Activated CD8-positive, alpha-beta T cell treated with anti-CD3 and anti-CD28 coated beads, Interleukin-2, amount 10 ng/mL, durations not matched to agents 7 days and 5 days (primary cell): ENCODE measurements around the gene FIP1L1. TPM values are rescaled to one million over a fixed set of nuclear protein-coding genes. Genes with fewer than 3 reads are reported as not detected.

Experiments
- ATAC-seq: fragments of 150-1000 bp; cut with Tn5 transposase; one replicate; pipeline ENCODE4 v1.10.0; 2021; ENCODE audit warnings: moderate library complexity
- CTCF ChIA-PET: fragments of 350-600 bp; sonication (Branson Sonifier 250); formaldehyde crosslinking; loops from one replicate; lab custom pipeline; 2021; ENCODE audit warnings: antibody characterized with exemption; lab: Charles Lee
- POLR2A ChIA-PET: fragments of 350-600 bp; sonication (Branson Sonifier 250); formaldehyde crosslinking; loops from one replicate; lab custom pipeline; 2021; ENCODE audit warnings: antibody characterized with exemption; lab: Charles Lee
- DNase-seq: peaks from one replicate; pipeline ENCODE4 v3.0.0-alpha.2; 2020
- H3K27ac Mint-ChIP-seq: one replicate; pipeline ENCODE4 v1.8.0; 2021; ENCODE audit warnings: mild to moderate bottlenecking, mixed read lengths
- H3K27me3 Mint-ChIP-seq: one replicate; pipeline ENCODE4 v1.8.0; 2021; ENCODE audit warnings: low read depth, mixed read lengths
- H3K36me3 Mint-ChIP-seq: one replicate; pipeline ENCODE4 v1.8.0; 2021; ENCODE audit warnings: low read depth, mixed read lengths
- H3K4me1 Mint-ChIP-seq: one replicate; pipeline ENCODE4 v1.8.0; 2021; ENCODE audit warnings: low read depth, mixed read lengths
- H3K4me3 Mint-ChIP-seq: one replicate; pipeline ENCODE4 v1.8.0; 2021; ENCODE audit warnings: mild to moderate bottlenecking, mixed read lengths
- H3K9me3 Mint-ChIP-seq: one replicate; pipeline ENCODE4 v1.8.0; 2022; ENCODE audit warnings: mixed read lengths; ENCODE audit not compliant: insufficient read depth
- total RNA-seq, 2 experiments: library from RNA; stranded (reverse); gene quantifications; one replicate each; pipeline ENCODE4 v1.2.3, GENCODE V29; 2021

The FIP1L1 gene
- total RNA-seq, 2 experiments from 2014 or later, result 70.9 to 72.9 TPM

DNA sequence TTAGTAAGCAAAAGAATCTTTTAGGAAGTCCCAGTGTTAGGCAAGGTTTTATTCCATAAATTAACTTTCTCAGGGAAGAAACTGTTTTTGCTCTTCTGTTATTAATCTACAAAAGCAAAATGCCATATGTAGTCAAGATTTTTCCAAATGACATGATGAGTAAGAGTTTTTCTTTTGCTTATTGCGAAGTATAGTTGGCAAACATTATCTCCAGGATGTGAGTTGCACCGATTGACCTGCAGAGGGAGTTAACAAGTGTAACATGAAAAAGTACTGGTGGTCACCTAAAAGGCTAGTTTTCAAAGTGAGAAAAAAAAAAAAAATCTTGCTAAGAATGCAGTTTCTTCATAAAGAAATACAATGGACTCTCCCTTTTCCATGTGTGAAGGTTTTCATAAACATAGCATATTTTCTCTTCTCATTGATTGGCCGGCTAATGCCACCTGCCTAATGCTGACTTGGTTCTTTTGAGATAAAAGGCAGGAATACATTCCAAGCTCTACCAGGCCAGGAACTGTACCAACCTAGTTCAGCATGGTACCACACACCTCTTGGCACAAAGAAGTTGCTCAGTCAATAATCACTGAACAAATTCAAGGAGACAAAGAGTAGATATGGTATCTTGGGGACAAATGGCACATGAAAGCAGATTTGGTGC, 113.7 kb downstream of the FIP1L1 start:
- Mint-ChIP-seq H3K9me3 (no peaks in the 10 kb centered on the region), H3K4me3 (no peak overlapping the region), H3K36me3 (no peaks in the 10 kb centered on the region), H3K27ac (no peak overlapping the region), H3K4me1 (no peaks in the 10 kb centered on the region), H3K27me3 (peaks cover 16% of the 10 kb centered on the region)
- ATAC-seq (no peak), DNase-seq (no peak)
- ChIA-PET POLR2A (no interaction called here), CTCF (interaction anchor here (0.6 to 1.5 kb wide), 2 partner anchors 462 to 743 kb away, joined by 7 to 8 read pairs; no protein-coding TSS in a partner anchor)

DNA sequence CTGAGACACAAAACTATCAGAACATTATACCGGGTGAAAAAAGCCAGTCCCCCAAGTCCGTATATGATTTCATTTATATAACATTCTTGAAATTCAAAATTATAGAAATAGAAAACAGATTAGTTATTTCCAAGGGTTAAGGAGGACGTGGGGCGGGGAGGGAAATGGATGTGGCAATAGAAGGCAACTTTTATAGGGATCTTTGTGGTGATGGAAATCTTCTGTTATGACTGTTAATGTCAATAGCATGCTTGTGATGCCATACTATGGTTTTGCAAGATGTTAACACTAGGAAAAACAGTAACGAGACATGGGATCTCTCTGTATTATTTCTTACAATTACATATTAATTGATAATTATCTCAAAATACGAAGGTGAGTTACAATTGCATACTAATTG, 117.4 kb downstream of the FIP1L1 start:
- POLR2A ChIA-PET, result no interaction called here
- no peaks in the 10 kb centered on the region for H3K9me3 Mint-ChIP-seq
- H3K27ac Mint-ChIP-seq, result no peak overlapping the region
- ATAC-seq (no peak), DNase-seq (no peak)
- no peak overlapping the region for H3K4me3 Mint-ChIP-seq
- H3K27me3 Mint-ChIP-seq, result peaks cover 2% of the 10 kb centered on the region
- CTCF ChIA-PET, result no interaction called here
- H3K4me1 Mint-ChIP-seq, result no peaks in the 10 kb centered on the region
- no peaks in the 10 kb centered on the region for H3K36me3 Mint-ChIP-seq

DNA sequence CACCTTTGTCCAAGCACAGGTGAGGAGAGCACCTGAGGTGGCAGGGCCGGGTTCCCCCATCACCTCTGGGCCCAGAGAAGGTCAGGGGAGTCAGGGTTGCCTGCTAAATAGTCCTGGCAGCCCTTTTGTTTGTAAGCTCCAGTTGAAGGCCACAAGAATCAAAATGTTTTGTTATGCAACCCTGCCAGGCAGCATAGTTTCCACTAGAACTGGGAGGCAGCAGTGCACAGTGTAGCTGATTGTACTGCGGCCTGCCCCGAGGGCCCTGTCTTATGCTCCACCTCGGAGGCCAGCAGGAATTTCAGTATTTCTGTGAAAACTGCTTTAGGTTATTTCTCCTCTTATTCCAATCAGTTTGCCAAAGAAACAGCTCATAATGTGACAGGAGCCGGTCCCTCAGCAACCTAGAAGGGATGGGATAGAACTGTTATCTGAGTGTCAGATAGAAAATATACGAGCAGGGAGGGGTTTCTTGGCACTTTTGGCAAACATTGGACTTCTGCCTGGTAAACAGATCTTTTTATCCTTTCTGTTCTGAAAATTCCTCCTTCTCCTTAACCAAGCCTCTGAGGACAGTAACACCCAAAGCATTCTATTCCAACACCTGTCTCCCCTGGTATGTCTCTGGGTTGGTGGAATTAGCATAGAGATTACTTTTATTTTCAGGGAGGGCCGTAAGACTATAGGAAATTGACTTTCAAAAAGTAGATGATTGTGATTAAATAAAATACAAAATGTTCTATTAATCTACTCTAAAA, 120.2 kb downstream of the FIP1L1 start:
- CTCF ChIA-PET, result no interaction called here
- Mint-ChIP-seq H3K9me3 (no peaks in the 10 kb centered on the region), H3K36me3 (no peaks in the 10 kb centered on the region), H3K4me1 (no peaks in the 10 kb centered on the region), H3K27ac (no peak overlapping the region), H3K27me3 (peaks cover 3% of the 10 kb centered on the region), H3K4me3 (no peak overlapping the region)
- no peak for DNase-seq
- no peak for ATAC-seq
- POLR2A ChIA-PET, result no interaction called here

DNA sequence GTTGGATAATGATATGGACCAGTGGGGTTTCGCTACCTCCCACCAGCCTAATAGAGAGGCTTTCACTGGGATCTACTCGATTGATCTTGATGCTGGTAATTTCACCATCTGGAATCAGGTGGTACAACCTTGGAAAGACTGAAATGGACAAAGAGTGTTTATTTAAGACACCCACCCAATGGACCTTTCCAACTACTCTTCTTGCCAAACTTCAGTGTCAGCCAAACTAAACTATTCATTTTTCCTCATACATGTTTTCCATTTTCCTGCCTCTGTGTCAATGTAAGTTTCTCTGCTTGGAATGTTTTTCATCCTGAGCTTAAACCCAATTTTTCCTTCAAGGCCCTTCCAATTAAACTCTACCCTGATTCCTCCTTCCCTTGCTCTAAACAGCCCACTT, 121.3 kb downstream of the FIP1L1 start:
- CTCF ChIA-PET, result no interaction called here
- Mint-ChIP-seq H3K9me3 (no peaks in the 10 kb centered on the region), H3K36me3 (no peaks in the 10 kb centered on the region), H3K4me1 (no peaks in the 10 kb centered on the region), H3K27ac (no peak overlapping the region), H3K4me3 (no peak overlapping the region), H3K27me3 (peaks cover 5% of the 10 kb centered on the region)
- DNase-seq, result no peak
- no peak for ATAC-seq
- POLR2A ChIA-PET, result no interaction called here

DNA sequence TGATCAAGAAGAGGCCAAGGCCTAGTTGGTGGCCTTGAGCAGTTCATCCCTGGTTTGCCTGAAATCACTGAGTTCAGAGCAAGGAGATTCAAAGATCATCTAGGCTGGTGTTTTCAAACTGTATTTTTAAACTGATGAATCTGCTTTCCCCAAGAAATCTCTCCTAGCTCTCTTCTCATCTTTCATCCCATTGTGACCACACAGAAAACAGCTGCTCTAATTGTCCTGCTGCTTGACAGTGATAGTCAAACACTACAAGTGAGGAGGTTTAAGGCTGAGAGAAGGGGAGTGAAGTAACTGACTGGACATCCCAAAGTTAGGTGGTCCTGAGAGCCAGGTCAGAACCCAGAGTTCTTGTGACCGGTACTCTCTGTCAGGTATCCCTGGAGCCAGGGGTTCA, 122.3 kb downstream of the FIP1L1 start:
- POLR2A ChIA-PET, result no interaction called here
- Mint-ChIP-seq H3K4me3 (no peak overlapping the region), H3K9me3 (no peaks in the 10 kb centered on the region), H3K27ac (no peak overlapping the region), H3K36me3 (no peaks in the 10 kb centered on the region), H3K4me1 (no peaks in the 10 kb centered on the region), H3K27me3 (peaks cover 5% of the 10 kb centered on the region)
- CTCF ChIA-PET, result no interaction called here
- ATAC-seq (no peak), DNase-seq (no peak)

DNA sequence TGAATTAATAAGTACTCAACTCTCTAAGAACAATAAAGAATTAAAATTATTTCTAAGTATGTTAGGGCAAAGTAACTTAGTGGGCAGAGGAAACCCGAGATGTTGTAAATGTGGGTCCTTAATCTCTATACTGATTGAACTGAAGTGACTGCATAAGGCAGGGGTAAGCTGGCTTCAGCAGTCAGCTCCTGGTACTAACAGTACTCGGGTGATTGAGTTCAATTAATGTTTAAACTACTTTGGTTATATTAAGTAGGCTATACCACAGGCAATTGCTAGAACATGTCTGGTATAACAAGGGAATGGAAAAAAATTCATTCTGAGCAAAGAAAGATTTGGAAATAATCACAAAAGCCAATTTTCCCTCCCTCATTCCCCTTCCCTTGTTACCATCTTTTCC, 123.1 kb downstream of the FIP1L1 start:
- DNase-seq, result no peak
- H3K27me3 Mint-ChIP-seq, result peaks cover 5% of the 10 kb centered on the region
- POLR2A ChIA-PET, result no interaction called here
- no peak overlapping the region for H3K4me3 Mint-ChIP-seq
- no peak overlapping the region for H3K27ac Mint-ChIP-seq
- CTCF ChIA-PET, result no interaction called here
- H3K36me3 Mint-ChIP-seq, result no peaks in the 10 kb centered on the region
- H3K9me3 Mint-ChIP-seq, result no peaks in the 10 kb centered on the region
- no peak for ATAC-seq
- no peaks in the 10 kb centered on the region for H3K4me1 Mint-ChIP-seq

DNA sequence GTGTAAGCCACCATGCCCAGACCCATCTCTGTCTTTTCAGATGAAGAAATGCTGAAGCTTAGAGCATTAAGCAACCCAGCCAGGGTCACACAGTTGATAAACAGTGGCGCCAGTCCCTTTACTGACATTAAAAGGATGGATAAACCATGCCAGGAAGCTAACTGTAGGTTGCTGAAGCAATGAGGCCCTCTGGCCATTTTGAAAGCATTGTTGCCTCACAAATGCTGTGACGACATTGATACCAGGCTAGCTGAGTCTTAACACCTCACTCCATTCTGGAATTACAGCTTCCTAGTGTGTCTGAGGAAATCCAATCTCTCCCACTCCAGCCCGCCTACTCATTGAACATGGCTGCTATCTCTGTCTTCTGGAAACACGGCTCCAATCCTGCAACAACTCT, 124.1 kb downstream of the FIP1L1 start:
- POLR2A ChIA-PET, result no interaction called here
- Mint-ChIP-seq H3K4me1 (no peaks in the 10 kb centered on the region), H3K27ac (no peak overlapping the region), H3K27me3 (peaks cover 5% of the 10 kb centered on the region), H3K4me3 (no peak overlapping the region), H3K9me3 (no peaks in the 10 kb centered on the region), H3K36me3 (no peaks in the 10 kb centered on the region)
- CTCF ChIA-PET, result no interaction called here
- no peak for ATAC-seq
- no peak for DNase-seq

DNA sequence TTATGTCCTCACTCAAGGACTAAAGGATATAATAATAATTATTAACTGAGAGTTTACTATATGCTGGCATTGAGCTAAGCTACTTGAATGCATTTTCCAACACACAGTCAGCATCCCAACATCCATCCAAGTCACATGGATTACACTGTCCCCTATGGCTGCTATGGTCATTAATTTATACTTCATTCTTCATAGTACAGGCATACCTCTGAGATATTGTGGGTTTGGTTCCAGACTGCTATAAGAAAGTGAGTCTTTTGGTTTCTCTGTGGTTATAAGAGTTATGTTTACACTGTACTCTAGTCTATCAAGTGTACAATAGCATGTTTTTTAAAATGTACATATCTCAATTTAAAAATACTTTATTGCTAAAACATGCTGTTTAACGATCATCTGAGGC, 124.7 kb downstream of the FIP1L1 start:
- Mint-ChIP-seq H3K36me3 (no peaks in the 10 kb centered on the region), H3K4me3 (no peak overlapping the region), H3K27ac (no peak overlapping the region), H3K27me3 (peaks cover 5% of the 10 kb centered on the region), H3K9me3 (no peaks in the 10 kb centered on the region), H3K4me1 (no peaks in the 10 kb centered on the region)
- CTCF ChIA-PET, result no interaction called here
- DNase-seq (no peak), ATAC-seq (no peak)
- POLR2A ChIA-PET, result no interaction called here

DNA sequence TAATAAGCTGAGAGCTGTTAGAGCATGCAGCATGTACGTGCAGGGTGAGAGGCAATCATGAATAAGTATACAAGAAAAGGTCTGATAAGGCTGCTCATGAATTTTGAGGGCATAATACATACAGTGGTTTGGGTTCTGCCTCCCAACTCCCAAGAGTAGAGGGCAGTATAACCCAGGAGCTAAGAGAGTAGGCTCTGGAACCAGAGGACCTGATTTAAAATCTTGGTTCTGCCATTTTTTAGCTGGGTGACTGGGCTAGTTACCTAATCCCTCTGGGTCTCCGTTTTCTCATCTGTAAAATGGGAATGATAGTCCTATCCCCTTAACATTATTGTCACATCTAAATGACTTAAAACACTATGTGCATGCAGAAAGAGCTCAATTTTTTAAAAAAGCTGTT, 128.5 kb downstream of the FIP1L1 start:
- ChIA-PET POLR2A (no interaction called here), CTCF (no interaction called here)
- no peak for ATAC-seq
- Mint-ChIP-seq H3K27me3 (peaks cover 12% of the 10 kb centered on the region), H3K9me3 (no peaks in the 10 kb centered on the region), H3K4me3 (no peak overlapping the region), H3K27ac (no peak overlapping the region), H3K36me3 (no peaks in the 10 kb centered on the region), H3K4me1 (no peaks in the 10 kb centered on the region)
- no peak for DNase-seq

DNA sequence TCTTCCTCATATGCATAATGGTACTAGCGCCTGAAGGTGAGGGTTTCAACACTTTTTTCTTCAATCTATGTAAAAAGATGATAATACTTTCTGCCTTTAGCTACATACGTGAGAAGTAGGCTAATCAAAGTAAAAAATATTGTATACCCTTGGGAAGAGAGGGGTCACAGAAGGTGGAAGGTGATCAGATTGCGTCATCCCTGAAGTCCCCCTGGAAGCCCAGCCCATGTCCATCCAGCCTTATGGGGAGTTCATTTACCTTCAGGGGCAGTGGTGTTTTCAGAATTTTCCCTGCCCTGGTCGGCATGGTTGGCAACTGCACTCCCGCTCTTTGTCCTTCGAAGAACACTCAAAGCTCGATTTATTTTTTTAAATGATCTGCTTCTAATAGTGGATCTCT, 129.6 kb downstream of the FIP1L1 start:
- Mint-ChIP-seq H3K27me3 (peaks cover 13% of the 10 kb centered on the region), H3K27ac (no peak overlapping the region), H3K9me3 (no peaks in the 10 kb centered on the region), H3K4me3 (no peak overlapping the region), H3K4me1 (no peaks in the 10 kb centered on the region), H3K36me3 (no peaks in the 10 kb centered on the region)
- ATAC-seq (no peak), DNase-seq (no peak)
- POLR2A ChIA-PET, result no interaction called here
- CTCF ChIA-PET, result no interaction called here

DNA sequence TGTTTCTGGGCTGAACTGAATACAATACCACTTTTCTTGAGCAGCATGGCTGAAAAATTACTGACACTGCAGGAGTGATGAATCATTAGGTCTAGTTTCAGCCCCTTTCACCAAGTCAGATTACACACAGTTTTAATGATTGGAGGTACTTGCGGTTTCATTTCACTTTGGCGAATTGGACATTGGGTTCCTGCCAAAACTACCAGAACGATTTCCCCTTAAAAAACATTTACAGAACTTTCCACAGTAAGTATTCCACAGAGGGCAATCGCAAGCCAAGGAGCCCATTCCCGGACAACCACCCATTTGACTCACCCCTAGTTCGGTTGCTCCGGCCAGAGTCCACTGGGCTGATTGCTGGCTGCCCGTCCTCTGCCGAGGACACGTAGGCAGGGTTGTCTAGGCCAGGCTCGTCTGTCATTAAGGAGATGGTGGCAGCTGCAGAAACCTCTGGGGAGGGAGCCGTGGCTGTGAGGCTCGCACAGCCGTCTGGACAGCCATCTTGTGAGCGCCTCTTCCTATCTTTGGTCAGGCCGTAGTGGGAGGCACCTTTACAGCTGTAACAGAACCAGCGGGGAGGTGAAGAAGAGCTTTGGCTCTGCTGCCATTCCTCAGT, 130.3 kb downstream of the FIP1L1 start:
- ATAC-seq, result no peak

DNA sequence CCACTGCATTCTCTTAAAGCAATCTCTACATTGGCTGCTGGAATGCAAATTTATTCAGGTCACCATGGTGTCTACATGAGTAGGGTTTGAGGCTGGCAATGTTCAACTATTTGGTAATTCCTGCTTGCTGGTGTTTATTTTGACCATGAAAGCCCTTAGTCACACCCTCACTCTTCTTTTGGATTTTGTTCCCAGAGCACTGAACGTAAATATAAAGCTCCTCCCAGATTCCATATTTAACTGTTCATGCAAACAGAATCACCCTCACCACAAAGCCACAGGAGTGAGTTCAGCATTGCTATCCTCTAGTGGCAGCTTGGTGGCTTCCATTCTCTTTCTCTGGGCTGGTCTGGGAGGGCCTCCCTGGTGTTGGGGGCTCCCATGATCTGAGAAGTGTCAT, 131.0 kb downstream of the FIP1L1 start:
- Mint-ChIP-seq H3K4me1 (no peaks in the 10 kb centered on the region), H3K27me3 (peaks cover 11% of the 10 kb centered on the region), H3K4me3 (no peak overlapping the region), H3K27ac (no peak overlapping the region), H3K36me3 (no peaks in the 10 kb centered on the region), H3K9me3 (no peaks in the 10 kb centered on the region)
- DNase-seq (no peak), ATAC-seq (no peak)
- POLR2A ChIA-PET, result no interaction called here
- CTCF ChIA-PET, result no interaction called here

More for the DNA sequence above, 130.3 kb downstream of the FIP1L1 start:
- Mint-ChIP-seq H3K27ac (no peak overlapping the region), H3K4me3 (no peak overlapping the region), H3K36me3 (no peaks in the 10 kb centered on the region), H3K9me3 (no peaks in the 10 kb centered on the region), H3K27me3 (peaks cover 13% of the 10 kb centered on the region), H3K4me1 (no peaks in the 10 kb centered on the region)
- POLR2A ChIA-PET, result no interaction called here
- CTCF ChIA-PET, result no interaction called here
- DNase-seq, result no peak
